SH-SY5Y (cell line): ENCODE measurements around the gene MAST4.

ENCODE experiments used
- GATA2 ChIP-seq: IDR thresholded peaks from 2 replicates; pipeline ENCODE4 v1.6.1; 2011; ENCODE audit warnings: mild to moderate bottlenecking, low read depth, low read length
- GATA3 ChIP-seq: IDR thresholded peaks from 2 replicates; pipeline ENCODE4 v1.6.1; 2011; ENCODE audit warnings: low read depth, mild to moderate bottlenecking, low read length, moderate library complexity

DNA sequence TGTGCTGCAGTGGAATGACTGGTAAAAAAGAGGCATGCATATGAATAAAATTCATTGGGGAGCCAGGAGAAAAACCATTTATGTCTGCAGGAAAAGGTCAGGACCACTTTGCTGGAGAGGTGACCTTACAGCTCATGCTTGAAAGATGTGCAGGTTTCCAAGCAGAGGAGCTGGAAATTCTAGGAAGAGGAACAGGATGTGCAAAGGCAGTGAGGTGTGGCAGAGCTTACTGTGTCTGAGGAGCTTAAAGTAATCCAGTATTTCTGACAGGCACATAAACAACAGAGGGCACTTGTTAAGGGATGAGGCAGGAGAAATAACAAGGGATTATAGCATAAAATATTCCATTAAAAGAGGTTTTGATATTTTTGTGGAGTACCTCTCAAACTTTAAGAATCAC lies 397.3 kb downstream of the MAST4 start:
- TF ChIP-seq GATA3 (no peak), GATA2 (no peak)
